Measurements from ENCODE around the gene GSTT4. TPM values are rescaled to one million over a fixed set of nuclear protein-coding genes. Genes with fewer than 3 reads are reported as not detected.
A peak's percentile ranks its signal among the peaks of the same experiment; 100 is the strongest.

GSTT4 gene
- total RNA-seq: not detected
- polyA plus RNA-seq: not detected

DNA sequence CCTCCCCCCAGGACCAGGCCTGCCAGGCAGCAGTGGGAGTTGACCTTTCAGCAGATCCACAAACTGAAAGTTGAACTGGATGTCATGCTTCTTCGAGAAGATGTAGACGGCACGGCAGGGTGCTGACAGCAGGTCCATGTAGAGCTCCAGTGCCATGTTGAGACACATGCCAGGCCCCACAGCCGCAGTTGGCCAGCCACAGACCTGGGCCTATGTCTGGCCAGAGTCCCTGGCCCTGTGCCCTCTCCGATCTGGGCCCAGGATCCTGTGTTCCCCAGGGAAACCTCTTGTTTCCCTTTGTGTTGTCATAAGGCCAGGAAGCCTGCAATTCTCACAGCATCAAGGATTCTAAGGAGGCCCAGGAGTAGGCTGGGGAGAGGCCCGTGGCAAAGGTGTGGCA is at the start of gene GSTT4:
Gene GSTT4 (minus strand): TSS at position 253 of the 400 bp plus-strand sequence. CDS start 97 bp downstream, at position 156.
- DNase-seq (no peak), ATAC-seq (ENCODE audit: low read depth in 2 of 2) (no peak)
- Histone ChIP-seq H3K27ac (ENCODE audit: insufficient read depth, low read length, poor library complexity, severe bottlenecking) (no peak within 1 kb of the TSS), H3K4me3 (ENCODE audit: low read depth, low read length) (no peak within 1 kb of the TSS), H3K36me3 (ENCODE audit: control insufficient read depth, insufficient read depth, low read length) (no peaks in the 10 kb centered on the region), H3K4me1 (ENCODE audit: control insufficient read depth, insufficient read depth, low read length, poor library complexity, severe bottlenecking) (no peaks in the 10 kb centered on the region), H3K27me3 (ENCODE audit: control insufficient read depth, insufficient read depth, low read length) (no peaks in the 10 kb centered on the region), H3K9me3 (ENCODE audit: control insufficient read depth in 2 of 2, low read length in 2 of 2) (no peaks in the 10 kb centered on the region)
- H3K4me3 Mint-ChIP-seq: no peak within 1 kb of the TSS
- peaks cover 0 to 1% (median 0%) of the 10 kb centered on the region in 4 donors for H3K4me1 Mint-ChIP-seq
- no peaks in the 10 kb centered on the region for H3K9me3 Mint-ChIP-seq
- H3K27ac Mint-ChIP-seq: peak within 1 kb of the TSS in 1 of 3 donors; percentile 68
- no peaks in the 10 kb centered on the region for H3K36me3 Mint-ChIP-seq
- peaks cover 4% of the 10 kb centered on the region for H3K27me3 Mint-ChIP-seq

GRCh38 chr22:24054356-24054755 is 49.1 kb upstream of the GSTT4 start:
- H3K4me1 ChIP-seq (ENCODE audit: control insufficient read depth, insufficient read depth, low read length, poor library complexity, severe bottlenecking): no peaks in the 10 kb centered on the region
- no peak overlapping the region for H3K27ac ChIP-seq (ENCODE audit: insufficient read depth, low read length, poor library complexity, severe bottlenecking)
- no peak overlapping the region for H3K4me3 Mint-ChIP-seq
- H3K4me3 ChIP-seq (ENCODE audit: low read depth, low read length): no peak overlapping the region
- H3K36me3 ChIP-seq (ENCODE audit: control insufficient read depth, insufficient read depth, low read length): peaks cover 83% of the 10 kb centered on the region
- H3K27me3 ChIP-seq (ENCODE audit: control insufficient read depth, insufficient read depth, low read length): no peaks in the 10 kb centered on the region
- H3K9me3 Mint-ChIP-seq: no peaks in the 10 kb centered on the region
- no peak for DNase-seq
- no peak for ATAC-seq (ENCODE audit: low read depth in 2 of 2)
- no peaks in the 10 kb centered on the region for H3K4me1 Mint-ChIP-seq
- H3K9me3 ChIP-seq (ENCODE audit: control insufficient read depth in 2 of 2, low read length in 2 of 2): no peaks in the 10 kb centered on the region
- no peaks in the 10 kb centered on the region for H3K27me3 Mint-ChIP-seq
- H3K27ac Mint-ChIP-seq: no peak overlapping the region
- peaks cover 51% of the 10 kb centered on the region for H3K36me3 Mint-ChIP-seq

DNA sequence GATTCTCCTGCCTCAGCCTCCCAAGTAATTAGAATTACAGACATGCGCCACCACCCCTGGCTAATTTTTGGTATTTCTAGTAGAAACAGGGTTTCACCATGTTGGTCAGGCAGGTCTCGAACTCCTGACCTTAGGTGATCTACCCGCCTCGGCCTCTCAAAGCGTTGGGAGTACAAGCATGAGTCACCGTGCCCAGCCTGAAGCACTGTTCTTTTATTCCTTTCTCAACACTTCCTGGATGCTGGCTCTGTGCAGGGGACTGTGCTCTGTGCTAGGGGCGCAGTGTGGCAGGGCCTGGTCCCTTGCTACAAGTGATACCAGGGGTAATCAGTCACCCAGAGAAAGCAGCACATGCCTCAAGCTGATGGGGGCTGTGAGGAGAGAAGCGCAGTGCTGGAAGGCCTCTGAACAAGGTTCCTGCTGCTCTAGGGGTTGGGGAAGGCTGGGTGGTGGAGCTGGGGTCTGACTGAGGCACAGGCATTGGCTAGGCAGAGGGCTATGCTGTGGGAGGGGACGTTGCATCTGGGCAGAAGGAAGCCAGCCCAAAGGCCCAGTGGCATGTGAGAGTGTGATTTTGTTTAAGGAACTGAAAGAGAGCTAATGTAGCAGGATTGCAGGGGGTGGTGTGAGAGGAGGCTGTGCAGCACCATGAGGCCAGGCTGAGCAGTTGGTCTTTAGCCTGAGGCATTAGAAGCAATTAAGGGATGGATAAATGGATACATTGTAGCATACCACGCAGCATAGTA is 48.4 kb upstream of the GSTT4 start:
- Histone ChIP-seq H3K4me1 (ENCODE audit: control insufficient read depth, insufficient read depth, low read length, poor library complexity, severe bottlenecking) (no peaks in the 10 kb centered on the region), H3K4me3 (ENCODE audit: low read depth, low read length) (no peak overlapping the region), H3K27ac (ENCODE audit: insufficient read depth, low read length, poor library complexity, severe bottlenecking) (no peak overlapping the region), H3K36me3 (ENCODE audit: control insufficient read depth, insufficient read depth, low read length) (peaks cover 83% of the 10 kb centered on the region), H3K27me3 (ENCODE audit: control insufficient read depth, insufficient read depth, low read length) (no peaks in the 10 kb centered on the region), H3K9me3 (ENCODE audit: control insufficient read depth in 2 of 2, low read length in 2 of 2) (no peaks in the 10 kb centered on the region)
- Mint-ChIP-seq H3K36me3 (peaks cover 53% of the 10 kb centered on the region), H3K27ac (peak overlapping the region; percentile 30 to 48 (median 36)), H3K9me3 (no peaks in the 10 kb centered on the region), H3K4me1 (no peaks in the 10 kb centered on the region), H3K27me3 (no peaks in the 10 kb centered on the region), H3K4me3 (no peak overlapping the region)
- DNase-seq (no peak), ATAC-seq (ENCODE audit: low read depth in 2 of 2) (no peak)

GRCh38 chr22:24051568-24051967 is 46.3 kb upstream of the GSTT4 start:
- DNase-seq (no peak), ATAC-seq (ENCODE audit: low read depth in 2 of 2) (no peak)
- Mint-ChIP-seq H3K36me3 (peaks cover 47% of the 10 kb centered on the region), H3K9me3 (no peaks in the 10 kb centered on the region), H3K27ac (peak overlapping the region in 1 of 3 donors; percentile 46), H3K4me1 (peaks cover 0 to 1% (median under 1%) of the 10 kb centered on the region in 4 donors), H3K4me3 (no peak overlapping the region), H3K27me3 (no peaks in the 10 kb centered on the region)
- peaks cover 85% of the 10 kb centered on the region for H3K36me3 ChIP-seq (ENCODE audit: control insufficient read depth, insufficient read depth, low read length)
- no peak overlapping the region for H3K27ac ChIP-seq (ENCODE audit: insufficient read depth, low read length, poor library complexity, severe bottlenecking)
- no peaks in the 10 kb centered on the region for H3K4me1 ChIP-seq (ENCODE audit: control insufficient read depth, insufficient read depth, low read length, poor library complexity, severe bottlenecking)
- no peaks in the 10 kb centered on the region for H3K27me3 ChIP-seq (ENCODE audit: control insufficient read depth, insufficient read depth, low read length)
- no peaks in the 10 kb centered on the region for H3K9me3 ChIP-seq (ENCODE audit: control insufficient read depth in 2 of 2, low read length in 2 of 2)
- H3K4me3 ChIP-seq (ENCODE audit: low read depth, low read length): no peak overlapping the region

- H3K27me3 Mint-ChIP-seq: no peaks in the 10 kb centered on the region
- peaks cover 85% of the 10 kb centered on the region for H3K36me3 ChIP-seq (ENCODE audit: control insufficient read depth, insufficient read depth, low read length)
- no peak overlapping the region for H3K4me3 Mint-ChIP-seq
- no peaks in the 10 kb centered on the region for H3K27me3 ChIP-seq (ENCODE audit: control insufficient read depth, insufficient read depth, low read length)
- H3K27ac Mint-ChIP-seq: peak overlapping the region in 1 of 3 donors; percentile 25
- no peak overlapping the region for H3K27ac ChIP-seq (ENCODE audit: insufficient read depth, low read length, poor library complexity, severe bottlenecking)
- H3K4me1 ChIP-seq (ENCODE audit: control insufficient read depth, insufficient read depth, low read length, poor library complexity, severe bottlenecking): no peaks in the 10 kb centered on the region
- no peak overlapping the region for H3K4me3 ChIP-seq (ENCODE audit: low read depth, low read length)
- no peaks in the 10 kb centered on the region for H3K9me3 Mint-ChIP-seq
- no peak for DNase-seq
- H3K36me3 Mint-ChIP-seq: peaks cover 46% of the 10 kb centered on the region
- H3K9me3 ChIP-seq (ENCODE audit: control insufficient read depth in 2 of 2, low read length in 2 of 2): no peaks in the 10 kb centered on the region
- no peak for ATAC-seq (ENCODE audit: low read depth in 2 of 2)
- peaks cover 0 to 6% (median 3%) of the 10 kb centered on the region in 4 donors for H3K4me1 Mint-ChIP-seq
These were observed 45.8 kb upstream of the GSTT4 start for GRCh38 chr22:24051028-24051427.

- no peak for ATAC-seq (ENCODE audit: low read depth in 2 of 2)
These were observed 44.7 kb upstream of the GSTT4 start for GRCh38 chr22:24049978-24050377.

DNA sequence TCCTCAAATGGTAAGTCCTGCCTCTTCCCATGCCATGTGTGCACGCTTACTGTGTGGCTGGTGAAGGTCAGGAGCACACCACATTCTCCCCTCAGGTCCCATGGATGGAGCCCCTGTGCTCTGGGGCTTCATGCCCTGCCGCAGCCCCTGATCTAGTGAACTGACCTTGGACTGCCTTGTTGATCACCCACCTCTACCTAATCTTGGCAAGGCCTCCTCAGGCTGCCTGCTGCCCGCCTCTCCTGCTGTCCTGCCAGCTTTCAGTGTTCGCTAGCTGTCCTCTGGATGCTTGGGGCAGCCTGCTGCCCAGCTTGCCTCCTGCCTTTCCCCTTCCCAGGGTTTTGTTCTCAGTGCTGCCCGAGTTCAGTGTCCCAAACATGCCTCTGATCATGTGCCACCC is 44.0 kb upstream of the GSTT4 start:
- H3K36me3 Mint-ChIP-seq: peaks cover 47% of the 10 kb centered on the region
- no peaks in the 10 kb centered on the region for H3K27me3 Mint-ChIP-seq
- ATAC-seq (ENCODE audit: low read depth in 2 of 2) (no peak), DNase-seq (no peak)
- peak overlapping the region in 2 of 3 donors; percentile 52 to 76 for H3K27ac Mint-ChIP-seq
- no peak overlapping the region for H3K4me3 Mint-ChIP-seq
- Histone ChIP-seq H3K9me3 (ENCODE audit: control insufficient read depth in 2 of 2, low read length in 2 of 2) (no peaks in the 10 kb centered on the region), H3K4me1 (ENCODE audit: control insufficient read depth, insufficient read depth, low read length, poor library complexity, severe bottlenecking) (no peaks in the 10 kb centered on the region), H3K4me3 (ENCODE audit: low read depth, low read length) (no peak overlapping the region), H3K27me3 (ENCODE audit: control insufficient read depth, insufficient read depth, low read length) (no peaks in the 10 kb centered on the region), H3K36me3 (ENCODE audit: control insufficient read depth, insufficient read depth, low read length) (peaks cover 82% of the 10 kb centered on the region), H3K27ac (ENCODE audit: insufficient read depth, low read length, poor library complexity, severe bottlenecking) (no peak overlapping the region)
- H3K4me1 Mint-ChIP-seq: peaks cover 3 to 10% (median 6%) of the 10 kb centered on the region in 4 donors
- H3K9me3 Mint-ChIP-seq: no peaks in the 10 kb centered on the region

More at GRCh38 chr22:24049978-24050377, 44.7 kb upstream of the GSTT4 start:
- Histone ChIP-seq H3K27ac (ENCODE audit: insufficient read depth, low read length, poor library complexity, severe bottlenecking) (no peak overlapping the region), H3K4me3 (ENCODE audit: low read depth, low read length) (no peak overlapping the region), H3K36me3 (ENCODE audit: control insufficient read depth, insufficient read depth, low read length) (peaks cover 86% of the 10 kb centered on the region), H3K4me1 (ENCODE audit: control insufficient read depth, insufficient read depth, low read length, poor library complexity, severe bottlenecking) (no peaks in the 10 kb centered on the region), H3K9me3 (ENCODE audit: control insufficient read depth in 2 of 2, low read length in 2 of 2) (no peaks in the 10 kb centered on the region), H3K27me3 (ENCODE audit: control insufficient read depth, insufficient read depth, low read length) (no peaks in the 10 kb centered on the region)
- H3K9me3 Mint-ChIP-seq: no peaks in the 10 kb centered on the region
- peaks cover 43% of the 10 kb centered on the region for H3K36me3 Mint-ChIP-seq
- peak overlapping the region in 2 of 3 donors; percentile 51 to 52 for H3K27ac Mint-ChIP-seq
- H3K4me3 Mint-ChIP-seq: no peak overlapping the region
- no peaks in the 10 kb centered on the region for H3K27me3 Mint-ChIP-seq
- H3K4me1 Mint-ChIP-seq: peaks cover 0 to 10% (median 5%) of the 10 kb centered on the region in 4 donors
- no peak for DNase-seq

- H3K27ac ChIP-seq (ENCODE audit: insufficient read depth, low read length, poor library complexity, severe bottlenecking): no peak overlapping the region
- H3K4me3 Mint-ChIP-seq: no peak overlapping the region
- peaks cover 3 to 10% (median 6%) of the 10 kb centered on the region in 4 donors for H3K4me1 Mint-ChIP-seq
- DNase-seq (peak in 1 of 3 donors; percentile 7), ATAC-seq (ENCODE audit: low read depth in 2 of 2) (no peak)
- H3K9me3 Mint-ChIP-seq: no peaks in the 10 kb centered on the region
- H3K27me3 Mint-ChIP-seq: no peaks in the 10 kb centered on the region
- peaks cover 88% of the 10 kb centered on the region for H3K36me3 ChIP-seq (ENCODE audit: control insufficient read depth, insufficient read depth, low read length)
- H3K27me3 ChIP-seq (ENCODE audit: control insufficient read depth, insufficient read depth, low read length): no peaks in the 10 kb centered on the region
- H3K4me3 ChIP-seq (ENCODE audit: low read depth, low read length): no peak overlapping the region
- peak overlapping the region in 1 of 3 donors; percentile 32 for H3K27ac Mint-ChIP-seq
- H3K4me1 ChIP-seq (ENCODE audit: control insufficient read depth, insufficient read depth, low read length, poor library complexity, severe bottlenecking): no peaks in the 10 kb centered on the region
- H3K36me3 Mint-ChIP-seq: peaks cover 45% of the 10 kb centered on the region
- no peaks in the 10 kb centered on the region for H3K9me3 ChIP-seq (ENCODE audit: control insufficient read depth in 2 of 2, low read length in 2 of 2)
These were observed 40.8 kb upstream of the GSTT4 start for GRCh38 chr22:24046024-24046423.
